HG02970 (cell line): Measurements from ENCODE around the gene PHLDB2.

ENCODE experiments used
- ATAC-seq: cut with Tn5 transposase; IDR thresholded peaks from one replicate; pipeline ENCODE4 v1.9.1; 2021; ENCODE audit warnings: mild to moderate bottlenecking, moderate library complexity, moderate number of reproducible peaks; ENCODE audit not compliant: unreplicated experiment, low FRiP score

PHLDB2 gene

DNA sequence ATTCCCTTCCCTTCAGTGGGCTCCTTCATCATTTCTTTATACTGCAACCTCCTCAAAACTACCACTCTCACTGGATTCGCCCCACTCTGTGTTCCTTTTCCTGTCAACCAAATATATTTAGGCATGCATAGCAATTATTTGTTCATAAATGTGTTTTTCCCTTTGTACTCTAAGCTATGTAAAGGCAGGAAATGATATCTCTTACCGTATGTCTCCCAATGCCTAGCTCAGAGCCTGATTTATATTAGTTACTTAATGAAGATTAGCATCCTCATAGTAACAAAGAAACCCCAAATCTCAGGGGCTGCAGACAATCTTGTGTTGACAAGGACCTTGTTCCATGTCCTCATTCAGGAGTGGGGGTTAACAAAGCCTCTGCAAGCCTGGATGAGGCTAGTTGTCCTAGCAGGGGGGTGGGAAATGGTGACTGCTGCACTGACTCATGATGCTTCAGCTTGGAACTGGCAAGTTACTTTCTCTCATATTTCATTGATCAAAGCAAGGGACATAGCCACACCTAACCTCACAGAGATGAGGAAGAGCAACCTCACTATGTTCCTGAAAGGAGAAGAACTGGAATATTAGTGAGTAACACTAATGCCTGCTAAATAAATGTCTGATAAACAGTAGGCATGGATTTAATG lies 15.2 kb downstream of the PHLDB2 start:
- ATAC-seq = no peak

DNA sequence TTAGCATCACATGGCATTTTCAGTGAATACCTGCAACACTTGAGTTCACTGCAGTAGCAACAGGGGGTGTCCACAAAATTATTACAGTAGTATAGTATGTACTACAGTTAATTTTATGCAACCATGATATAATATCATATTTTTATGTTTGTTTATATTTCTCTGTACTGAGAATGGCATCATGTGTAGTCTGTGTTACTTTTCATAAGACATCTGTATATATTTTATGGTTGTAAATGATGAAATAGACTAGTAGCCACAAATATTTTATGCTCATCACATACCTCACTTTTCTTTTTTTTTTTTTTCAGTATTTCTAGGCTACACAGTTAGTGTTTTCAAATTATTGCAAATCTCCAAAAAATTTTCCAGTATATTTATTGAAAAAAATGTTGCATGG lies 22.4 kb downstream of the PHLDB2 start:
- ATAC-seq = no peak

DNA sequence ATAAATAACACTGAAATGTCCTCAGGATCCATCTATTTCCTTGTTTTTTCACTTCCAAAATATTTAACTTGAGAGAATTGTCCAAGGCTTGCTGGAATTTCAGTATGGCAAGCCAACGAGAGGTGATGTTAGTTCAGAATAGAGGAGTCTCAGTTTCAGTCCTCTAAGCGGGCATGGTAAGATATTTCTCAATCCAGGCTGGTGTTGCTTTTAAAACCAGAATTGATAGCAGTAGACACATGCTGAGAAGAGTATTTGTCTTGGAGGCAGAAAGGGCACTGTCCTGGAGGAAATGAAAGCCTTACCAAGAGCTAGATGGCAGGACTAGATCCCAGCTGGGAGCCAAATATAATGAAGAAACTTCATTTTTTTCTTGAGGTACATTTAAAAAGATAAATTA lies 23.1 kb downstream of the PHLDB2 start:
- ATAC-seq = no peak

GRCh38 chr3:111882799-111883198 lies 23.7 kb downstream of the PHLDB2 start:
- ATAC-seq = peak; percentile 75

GRCh38 chr3:111884411-111885018 lies 25.4 kb downstream of the PHLDB2 start:
- ATAC-seq = no peak

DNA sequence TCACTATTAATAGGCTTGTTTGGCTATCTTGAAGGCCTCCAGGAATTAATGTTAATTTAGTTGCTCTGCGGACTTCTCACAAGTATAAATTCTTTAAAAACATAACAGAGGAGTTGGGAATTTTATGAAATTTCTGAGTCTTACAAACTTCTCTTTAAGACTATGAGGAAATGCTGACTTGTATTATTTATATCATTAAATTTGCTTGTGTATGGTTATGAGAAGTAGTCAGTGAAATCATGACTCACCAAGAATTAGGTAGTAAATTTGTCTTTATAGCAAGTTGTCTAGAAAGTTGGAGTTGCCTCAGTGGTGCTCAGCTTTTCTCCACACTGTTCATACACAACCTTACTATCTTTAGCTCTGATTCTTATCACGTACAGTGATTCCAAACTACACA lies 26.5 kb downstream of the PHLDB2 start:
- ATAC-seq = no peak

GRCh38 chr3:111890051-111890580 lies 31.1 kb downstream of the PHLDB2 start:
- ATAC-seq = no peak

DNA sequence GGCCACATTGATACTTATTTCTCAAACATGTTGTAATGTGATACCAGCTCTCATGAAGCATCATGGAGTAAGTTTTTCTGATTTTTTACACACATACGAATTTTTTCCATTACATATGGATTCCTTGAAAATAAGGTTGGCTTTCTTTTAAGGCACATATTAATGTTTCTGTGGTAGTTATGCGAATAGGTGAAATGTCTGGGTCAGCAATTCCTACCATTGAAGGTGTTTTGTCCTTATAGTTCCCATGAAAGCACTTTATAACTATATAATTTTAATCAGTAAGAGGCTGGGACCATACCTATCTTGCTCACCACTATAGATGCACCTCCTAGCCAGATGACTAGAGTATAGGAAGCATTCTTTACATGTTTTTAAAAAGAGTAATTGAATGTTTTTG lies 33.0 kb downstream of the PHLDB2 start:
- no peak for ATAC-seq

DNA sequence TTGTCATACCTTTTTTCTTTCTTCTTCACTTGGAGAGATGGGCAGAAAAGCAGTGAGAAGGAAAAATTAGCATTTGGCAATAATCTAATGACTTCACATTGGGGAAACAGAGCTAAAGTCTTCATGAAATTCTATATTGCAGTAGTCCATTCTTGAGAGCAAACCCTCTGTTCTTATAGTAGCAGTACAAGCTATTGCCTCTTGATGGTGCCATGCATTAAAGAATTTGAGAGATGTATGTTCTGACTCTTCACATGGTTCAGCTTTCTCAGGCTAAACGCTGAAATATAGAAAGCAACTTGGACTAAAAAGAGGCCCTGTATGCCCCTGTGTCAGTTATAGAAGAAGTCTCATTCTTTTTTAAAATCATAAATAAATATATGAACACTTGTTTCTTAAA lies 36.0 kb downstream of the PHLDB2 start:
- no peak for ATAC-seq

- ATAC-seq = no peak
Observed at GRCh38 chr3:111899966-111900365, 40.9 kb downstream of the PHLDB2 start.

- ATAC-seq = no peak
Observed at GRCh38 chr3:111901637-111902036, 42.6 kb downstream of the PHLDB2 start.

- no peak for ATAC-seq
Observed at GRCh38 chr3:111902534-111902933, 43.5 kb downstream of the PHLDB2 start.

GRCh38 chr3:111903067-111903511 lies 44.0 kb downstream of the PHLDB2 start:
- no peak for ATAC-seq

DNA sequence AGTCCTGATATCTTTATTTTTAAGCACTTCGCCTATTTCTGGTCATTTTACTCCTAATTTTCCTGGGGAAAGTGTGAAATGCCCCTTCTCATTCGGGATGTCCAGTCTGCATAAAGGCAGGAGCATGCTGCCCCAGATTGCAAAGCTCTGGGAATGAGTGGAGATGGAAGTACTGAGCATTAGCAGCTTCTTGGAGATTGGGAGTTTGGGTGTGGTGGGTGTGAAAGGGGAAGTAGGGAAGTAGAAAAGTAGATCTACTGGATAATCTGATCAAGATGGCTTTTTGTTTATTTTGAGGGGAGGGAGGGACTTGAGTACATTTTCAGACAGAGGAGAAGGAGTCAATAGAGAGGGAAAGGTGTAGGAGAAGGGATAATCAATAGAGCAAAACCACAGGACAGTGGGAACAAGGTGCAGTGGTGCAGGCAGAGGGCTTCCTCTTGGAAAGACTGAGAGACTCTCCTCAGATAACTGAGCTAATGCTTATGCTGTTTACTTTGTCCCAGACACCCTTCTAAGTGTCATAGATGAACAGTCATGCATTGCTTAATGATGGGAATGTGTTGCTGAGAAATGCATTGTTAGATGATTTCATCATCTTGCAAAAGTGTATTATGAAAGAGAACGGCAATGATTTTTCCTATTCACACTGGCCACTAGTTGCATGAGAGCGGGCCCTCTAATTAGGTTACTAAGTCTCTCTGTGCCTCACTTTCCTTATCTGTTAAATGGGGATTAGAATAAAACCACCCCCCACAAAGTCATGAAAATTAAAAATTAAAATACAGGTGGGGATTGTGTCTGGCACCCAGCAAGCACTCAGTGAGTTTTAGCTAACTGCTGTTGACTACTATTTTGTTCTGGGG lies 45.5 kb downstream of the PHLDB2 start:
- no peak for ATAC-seq

- ATAC-seq = no peak
Observed at GRCh38 chr3:111906656-111907055, 47.6 kb downstream of the PHLDB2 start.

- no peak for ATAC-seq
Observed at GRCh38 chr3:111907151-111907550, 48.1 kb downstream of the PHLDB2 start.

DNA sequence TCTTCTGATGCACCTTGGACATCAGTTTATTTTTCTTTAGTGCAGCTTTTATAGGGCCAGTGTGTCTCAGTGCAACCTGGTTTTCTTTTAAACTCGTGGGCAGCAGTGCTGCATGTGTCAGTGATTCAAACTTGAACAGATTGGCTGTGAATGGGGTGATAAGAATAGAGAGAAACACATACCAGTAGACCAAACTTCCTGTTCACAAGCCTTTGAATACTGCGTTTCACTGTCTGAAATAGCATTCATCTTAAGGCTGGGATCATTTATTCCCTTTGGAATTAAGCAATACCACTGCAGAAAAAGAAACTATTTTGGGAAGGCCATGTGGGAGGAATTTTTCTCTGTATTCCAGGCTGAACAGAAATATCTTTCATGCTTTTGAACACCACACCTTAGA lies 51.7 kb downstream of the PHLDB2 start:
- no peak for ATAC-seq

- no peak for ATAC-seq
Observed at GRCh38 chr3:111911446-111911845, 52.4 kb downstream of the PHLDB2 start.

DNA sequence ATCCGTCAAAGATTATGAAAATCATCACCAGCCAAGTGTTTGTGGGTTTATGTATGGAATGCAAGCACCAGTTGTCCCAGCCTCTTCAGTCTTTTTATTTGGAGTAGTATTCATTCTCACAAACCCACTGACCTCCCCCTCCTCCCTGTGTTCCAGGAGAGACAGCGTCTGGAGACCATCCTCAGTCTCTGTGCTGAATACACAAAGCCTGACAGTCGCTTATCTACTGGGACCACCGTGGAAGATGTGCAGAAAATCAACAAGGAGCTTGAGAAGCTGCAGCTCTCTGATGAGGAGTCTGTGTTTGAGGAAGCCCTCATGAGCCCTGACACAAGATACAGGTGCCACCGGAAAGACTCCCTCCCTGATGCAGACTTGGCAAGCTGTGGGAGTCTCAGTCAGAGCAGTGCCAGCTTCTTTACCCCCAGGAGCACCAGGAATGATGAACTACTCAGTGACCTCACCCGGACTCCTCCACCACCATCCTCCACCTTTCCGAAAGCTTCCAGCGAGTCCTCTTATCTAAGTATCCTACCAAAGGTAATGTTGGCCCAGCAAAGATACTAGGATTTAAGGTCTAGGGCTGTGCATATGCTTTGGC lies 54.2 kb downstream of the PHLDB2 start:
- no peak for ATAC-seq

DNA sequence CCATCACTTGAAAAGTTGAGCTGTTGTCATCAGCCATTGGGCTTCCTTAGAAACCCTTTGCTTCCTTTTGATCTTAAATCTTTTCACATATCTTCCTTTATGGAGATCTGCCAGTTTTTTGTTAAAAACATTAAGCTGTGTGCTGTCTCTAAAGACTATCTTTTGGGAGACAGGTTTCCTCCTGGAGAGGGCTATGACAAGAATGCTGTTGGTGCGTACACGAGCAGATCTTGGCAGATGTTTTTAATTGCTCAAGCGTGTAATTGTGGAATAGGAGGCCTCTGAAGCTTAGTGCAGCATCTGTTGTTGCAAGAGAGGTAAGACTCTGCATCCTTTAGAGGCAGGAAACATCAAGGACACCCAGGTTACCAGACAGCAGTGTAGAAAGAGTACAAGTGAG lies 56.8 kb downstream of the PHLDB2 start:
- no peak for ATAC-seq

- no peak for ATAC-seq
Observed at GRCh38 chr3:111917300-111917699, 58.2 kb downstream of the PHLDB2 start.
